SK-N-SH treated with all-trans-retinoic acid at 6 μM for 48 hours (cell line): ENCODE data around the gene TWNK.

Experiments
- GLIS3 ChIP-seq: fragments of 250-450 bp; sonication (Bioruptor Pico); IDR thresholded peaks from 2 replicates; pipeline ENCODE4 v1.5.0; 2020; ENCODE audit warnings: mild to moderate bottlenecking, moderate library complexity
- PPARA ChIP-seq: fragments of 250-450 bp; sonication (Bioruptor Pico); IDR thresholded peaks from 2 replicates; pipeline ENCODE4 v1.5.0; 2020; ENCODE audit warnings: mild to moderate bottlenecking, borderline replicate concordance
- RARB ChIP-seq: fragments of 250-450 bp; sonication (Bioruptor Pico); IDR thresholded peaks from 2 replicates; pipeline ENCODE4 v1.8.0; 2021; ENCODE audit warnings: mild to moderate bottlenecking, moderate library complexity
- TCF4 ChIP-seq: fragments of 250-450 bp; sonication (Bioruptor Pico); IDR thresholded peaks from 2 replicates; pipeline ENCODE4 v1.8.0; 2021; ENCODE audit warnings: mild to moderate bottlenecking, moderate library complexity, borderline replicate concordance
- TOX ChIP-seq: fragments of 250-450 bp; sonication (Bioruptor Pico); IDR thresholded peaks from 2 replicates; pipeline ENCODE4 v1.8.0; 2021; ENCODE audit warnings: mild to moderate bottlenecking, moderate library complexity, borderline replicate concordance
- ZFP30 ChIP-seq: fragments of 450-650 bp; formaldehyde crosslinking; IDR thresholded peaks from 2 replicates; pipeline ENCODE4 v1.5.0; 2022; ENCODE audit warnings: mild to moderate bottlenecking, moderate library complexity
- ZNF565 ChIP-seq: fragments of 450-650 bp; formaldehyde crosslinking; conservative IDR thresholded peaks from 2 replicates; pipeline ENCODE4 v1.5.0; 2020; ENCODE audit warnings: low read depth, mild to moderate bottlenecking, moderate library complexity
- ZNF8 ChIP-seq: fragments of 450-650 bp; formaldehyde crosslinking; IDR thresholded peaks from 2 replicates; pipeline ENCODE4 v1.5.0; 2020; ENCODE audit warnings: mild to moderate bottlenecking, moderate library complexity
- TF ChIP-seq, protein P1 (sequence below): fragments of 250-450 bp; sonication (Bioruptor Pico); IDR thresholded peaks from 2 replicates; pipeline ENCODE4 v1.5.1; 2021; ENCODE audit warnings: mild to moderate bottlenecking, moderate library complexity
- TF ChIP-seq, protein P2 (sequence below): fragments of 250-450 bp; sonication (Bioruptor Pico); IDR thresholded peaks from 2 replicates; pipeline ENCODE4 v1.8.0; 2020; ENCODE audit warnings: mild to moderate bottlenecking, moderate library complexity, borderline replicate concordance
- TF ChIP-seq, protein P3 (sequence below): fragments of 250-450 bp; sonication (Bioruptor Pico); IDR thresholded peaks from 2 replicates; pipeline ENCODE4 v1.5.0; 2020; ENCODE audit warnings: mild to moderate bottlenecking, moderate library complexity

DNA sequence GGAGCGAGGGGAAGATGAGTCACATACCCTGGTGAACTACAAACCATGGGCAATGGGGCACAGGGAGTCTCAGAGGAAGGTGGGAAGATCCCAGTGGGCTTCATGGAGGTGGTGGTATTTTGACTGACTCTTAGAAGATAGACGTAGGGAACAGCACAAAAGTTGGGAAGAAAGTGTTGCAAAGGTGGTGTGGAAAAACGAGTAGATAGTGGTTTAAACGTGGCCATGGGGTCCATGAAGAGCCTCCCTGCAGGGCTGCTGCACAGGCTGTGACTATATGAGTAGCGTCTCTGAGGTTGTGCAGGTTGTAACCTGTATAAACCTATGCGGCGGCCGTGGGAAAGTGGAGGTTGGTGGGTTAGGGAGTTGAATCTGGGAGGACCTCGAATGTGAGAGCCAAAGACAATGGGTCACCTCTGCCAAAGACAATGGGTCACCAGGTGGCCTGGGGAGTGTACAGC is 26.1 kb downstream of the TWNK start:
- TF ChIP-seq RARB (CRISPR knock-in tag) (no peak), TCF4 (CRISPR knock-in tag) (no peak), PPARA (CRISPR knock-in tag) (no peak), TOX (CRISPR knock-in tag) (no peak), ZFP30 (no peak), GLIS3 (CRISPR knock-in tag) (no peak), ZNF565 (no peak), ZNF8 (CRISPR knock-in tag) (no peak)
- TF ChIP-seq, protein P1, sequence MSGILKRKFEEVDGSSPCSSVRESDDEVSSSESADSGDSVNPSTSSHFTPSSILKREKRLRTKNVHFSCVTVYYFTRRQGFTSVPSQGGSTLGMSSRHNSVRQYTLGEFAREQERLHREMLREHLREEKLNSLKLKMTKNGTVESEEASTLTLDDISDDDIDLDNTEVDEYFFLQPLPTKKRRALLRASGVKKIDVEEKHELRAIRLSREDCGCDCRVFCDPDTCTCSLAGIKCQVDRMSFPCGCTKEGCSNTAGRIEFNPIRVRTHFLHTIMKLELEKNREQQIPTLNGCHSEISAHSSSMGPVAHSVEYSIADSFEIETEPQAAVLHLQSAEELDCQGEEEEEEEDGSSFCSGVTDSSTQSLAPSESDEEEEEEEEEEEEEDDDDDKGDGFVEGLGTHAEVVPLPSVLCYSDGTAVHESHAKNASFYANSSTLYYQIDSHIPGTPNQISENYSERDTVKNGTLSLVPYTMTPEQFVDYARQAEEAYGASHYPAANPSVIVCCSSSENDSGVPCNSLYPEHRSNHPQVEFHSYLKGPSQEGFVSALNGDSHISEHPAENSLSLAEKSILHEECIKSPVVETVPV (CRISPR knock-in tag): no peak
- TF ChIP-seq, protein P2, sequence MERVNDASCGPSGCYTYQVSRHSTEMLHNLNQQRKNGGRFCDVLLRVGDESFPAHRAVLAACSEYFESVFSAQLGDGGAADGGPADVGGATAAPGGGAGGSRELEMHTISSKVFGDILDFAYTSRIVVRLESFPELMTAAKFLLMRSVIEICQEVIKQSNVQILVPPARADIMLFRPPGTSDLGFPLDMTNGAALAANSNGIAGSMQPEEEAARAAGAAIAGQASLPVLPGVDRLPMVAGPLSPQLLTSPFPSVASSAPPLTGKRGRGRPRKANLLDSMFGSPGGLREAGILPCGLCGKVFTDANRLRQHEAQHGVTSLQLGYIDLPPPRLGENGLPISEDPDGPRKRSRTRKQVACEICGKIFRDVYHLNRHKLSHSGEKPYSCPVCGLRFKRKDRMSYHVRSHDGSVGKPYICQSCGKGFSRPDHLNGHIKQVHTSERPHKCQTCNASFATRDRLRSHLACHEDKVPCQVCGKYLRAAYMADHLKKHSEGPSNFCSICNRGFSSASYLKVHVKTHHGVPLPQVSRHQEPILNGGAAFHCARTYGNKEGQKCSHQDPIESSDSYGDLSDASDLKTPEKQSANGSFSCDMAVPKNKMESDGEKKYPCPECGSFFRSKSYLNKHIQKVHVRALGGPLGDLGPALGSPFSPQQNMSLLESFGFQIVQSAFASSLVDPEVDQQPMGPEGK: no peak
- TF ChIP-seq, protein P3, sequence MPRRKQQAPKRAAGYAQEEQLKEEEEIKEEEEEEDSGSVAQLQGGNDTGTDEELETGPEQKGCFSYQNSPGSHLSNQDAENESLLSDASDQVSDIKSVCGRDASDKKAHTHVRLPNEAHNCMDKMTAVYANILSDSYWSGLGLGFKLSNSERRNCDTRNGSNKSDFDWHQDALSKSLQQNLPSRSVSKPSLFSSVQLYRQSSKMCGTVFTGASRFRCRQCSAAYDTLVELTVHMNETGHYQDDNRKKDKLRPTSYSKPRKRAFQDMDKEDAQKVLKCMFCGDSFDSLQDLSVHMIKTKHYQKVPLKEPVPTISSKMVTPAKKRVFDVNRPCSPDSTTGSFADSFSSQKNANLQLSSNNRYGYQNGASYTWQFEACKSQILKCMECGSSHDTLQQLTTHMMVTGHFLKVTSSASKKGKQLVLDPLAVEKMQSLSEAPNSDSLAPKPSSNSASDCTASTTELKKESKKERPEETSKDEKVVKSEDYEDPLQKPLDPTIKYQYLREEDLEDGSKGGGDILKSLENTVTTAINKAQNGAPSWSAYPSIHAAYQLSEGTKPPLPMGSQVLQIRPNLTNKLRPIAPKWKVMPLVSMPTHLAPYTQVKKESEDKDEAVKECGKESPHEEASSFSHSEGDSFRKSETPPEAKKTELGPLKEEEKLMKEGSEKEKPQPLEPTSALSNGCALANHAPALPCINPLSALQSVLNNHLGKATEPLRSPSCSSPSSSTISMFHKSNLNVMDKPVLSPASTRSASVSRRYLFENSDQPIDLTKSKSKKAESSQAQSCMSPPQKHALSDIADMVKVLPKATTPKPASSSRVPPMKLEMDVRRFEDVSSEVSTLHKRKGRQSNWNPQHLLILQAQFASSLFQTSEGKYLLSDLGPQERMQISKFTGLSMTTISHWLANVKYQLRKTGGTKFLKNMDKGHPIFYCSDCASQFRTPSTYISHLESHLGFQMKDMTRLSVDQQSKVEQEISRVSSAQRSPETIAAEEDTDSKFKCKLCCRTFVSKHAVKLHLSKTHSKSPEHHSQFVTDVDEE (CRISPR knock-in tag): no peak
